C4-2B (cell line): ENCODE measurements around the gene SAP30L.
A peak's percentile ranks its signal among the peaks of the same experiment; 100 is the strongest.

ENCODE experiments used
- CTCF ChIP-seq: fragments of 450-650 bp; conservative IDR thresholded peaks from 2 replicates; pipeline ENCODE4 v1.5.1; 2017; ENCODE audit warnings: mild to moderate bottlenecking
- ZFX ChIP-seq: fragments of 450-650 bp; IDR thresholded peaks from 2 replicates; pipeline ENCODE4 v1.6.1; 2017

GRCh38 chr5:154461531-154461930 is 15.7 kb downstream of the SAP30L start:
- TF ChIP-seq CTCF (peak; percentile 30), ZFX (no peak)
